Panc1 (cell line): ENCODE data around the gene CLIP1. TPM values are rescaled to one million over a fixed set of nuclear protein-coding genes. Genes with fewer than 3 reads are reported as not detected.

Experiments
- ATAC-seq: fragments of 200-7000 bp; cut with Tn5 transposase; 2 replicates; pipeline ENCODE4 v1.9.1; 2020; ENCODE audit warnings: mild to moderate bottlenecking, moderate library complexity
- BruUV-seq: library from RNA; stranded (reverse); fragments of 400-500 nt; replicated peaks from 2 replicates; lab custom pipeline; 2021; lab: Mats Ljungman, UMichigan
- CTCF ChIA-PET: fragments of 300-600 bp; sonication (Branson Sonifier 250); formaldehyde crosslinking; loops from one replicate; lab custom pipeline; 2022; ENCODE audit warnings: antibody characterized with exemption; lab: Charles Lee
- POLR2A ChIA-PET: fragments of 300-600 bp; sonication (Branson Sonifier 250); formaldehyde crosslinking; loops from one replicate; lab custom pipeline; 2022; ENCODE audit warnings: antibody characterized with exemption; lab: Charles Lee
- DNase-seq: peaks from one replicate; pipeline ENCODE4 v3.0.0-alpha.2; 2010; ENCODE audit warnings: low read depth, low spot score
- H3K27ac ChIP-seq: 2 replicates; pipeline ENCODE4 v1.5.1; 2011; ENCODE audit warnings: mild to moderate bottlenecking, low read length, inconsistent platforms
- H3K27me3 ChIP-seq: fragments of 200-500 bp; sonication (Bioruptor generic); 2 replicates; pipeline ENCODE4 v1.6.0; 2014; ENCODE audit warnings: low read length, inconsistent platforms; ENCODE audit not compliant: control insufficient read depth, insufficient read depth
- H3K36me3 ChIP-seq: fragments of 200-500 bp; sonication (Bioruptor generic); 2 replicates; pipeline ENCODE4 v1.5.1; 2014; ENCODE audit warnings: inconsistent platforms, mild to moderate bottlenecking, low read length, moderate library complexity; ENCODE audit not compliant: control insufficient read depth, insufficient read depth
- H3K4me1 ChIP-seq: 2 replicates; pipeline ENCODE4 v1.5.1; 2011; ENCODE audit warnings: inconsistent platforms, mild to moderate bottlenecking, low read length, moderate library complexity; ENCODE audit not compliant: control insufficient read depth, insufficient read depth
- H3K4me3 ChIP-seq, 2 experiments: 2 replicates each; pipeline ENCODE4 v1.5.1; 2011 to 2012; ENCODE audit warnings: low read depth in 2 of 2, low read length in 2 of 2, mild to moderate bottlenecking in 2 of 2, inconsistent platforms in 1 of 2, moderate library complexity in 1 of 2
- H3K9me3 ChIP-seq: fragments of 200-500 bp; sonication (Bioruptor generic); 2 replicates; pipeline ENCODE4 v1.5.1; 2014; ENCODE audit warnings: low read depth, mild to moderate bottlenecking, inconsistent platforms, low read length, moderate library complexity; ENCODE audit not compliant: control insufficient read depth, insufficient read depth
- POLR2AphosphoS5 ChIP-seq: IDR thresholded peaks from 2 replicates; pipeline ENCODE4 v1.6.1; 2012; ENCODE audit warnings: mild to moderate bottlenecking, low read depth, low read length, moderate library complexity
- SIN3A ChIP-seq: IDR thresholded peaks from 2 replicates; pipeline ENCODE4 v1.6.1; 2012; ENCODE audit warnings: low read depth, mild to moderate bottlenecking, low read length, moderate library complexity, borderline replicate concordance; ENCODE audit not compliant: insufficient read depth
- TCF7L2 ChIP-seq: IDR thresholded peaks from 2 replicates; pipeline ENCODE4 v1.6.1; 2011; ENCODE audit warnings: mild to moderate bottlenecking, low read depth, low read length, inconsistent platforms
- in situ Hi-C: cut with HindIII; loops from 2 replicates; pipeline ENCODE4 v1.10.0; 2016; ENCODE audit warnings: low sequenced_read_pairs, low pct_unique_long_range_greater_than_20kb
- intact Hi-C: fragments of 100-400 bp; cut with micrococcal nuclease; formaldehyde crosslinking; loops from one replicate; pipeline ENCODE4 v1.10.0; 2022; ENCODE audit not compliant: unreplicated experiment
- total RNA-seq: library from RNA; stranded (reverse); gene quantifications from one replicate; pipeline ENCODE4 v1.2.1, GENCODE V29; 2021; ENCODE audit not compliant: unreplicated experiment
- TF ChIP-seq, protein P1 (sequence below): fragments of 450-650 bp; IDR thresholded peaks from 2 replicates; pipeline ENCODE4 v1.5.1; 2017; ENCODE audit warnings: mild to moderate bottlenecking
- TF ChIP-seq, protein P2 (sequence below), 2 experiments: IDR thresholded peaks; 2 replicates each; pipeline ENCODE4 v1.6.1; 2011 to 2012; ENCODE audit warnings: low read depth in 2 of 2, control low read depth in 1 of 2, low read length in 1 of 2, mild to moderate bottlenecking in 1 of 2, moderate library complexity in 1 of 2; ENCODE audit not compliant: insufficient read depth in 1 of 2

Gene CLIP1
- total RNA-seq, 1 experiment from 2014 or later, result 117 TPM

DNA sequence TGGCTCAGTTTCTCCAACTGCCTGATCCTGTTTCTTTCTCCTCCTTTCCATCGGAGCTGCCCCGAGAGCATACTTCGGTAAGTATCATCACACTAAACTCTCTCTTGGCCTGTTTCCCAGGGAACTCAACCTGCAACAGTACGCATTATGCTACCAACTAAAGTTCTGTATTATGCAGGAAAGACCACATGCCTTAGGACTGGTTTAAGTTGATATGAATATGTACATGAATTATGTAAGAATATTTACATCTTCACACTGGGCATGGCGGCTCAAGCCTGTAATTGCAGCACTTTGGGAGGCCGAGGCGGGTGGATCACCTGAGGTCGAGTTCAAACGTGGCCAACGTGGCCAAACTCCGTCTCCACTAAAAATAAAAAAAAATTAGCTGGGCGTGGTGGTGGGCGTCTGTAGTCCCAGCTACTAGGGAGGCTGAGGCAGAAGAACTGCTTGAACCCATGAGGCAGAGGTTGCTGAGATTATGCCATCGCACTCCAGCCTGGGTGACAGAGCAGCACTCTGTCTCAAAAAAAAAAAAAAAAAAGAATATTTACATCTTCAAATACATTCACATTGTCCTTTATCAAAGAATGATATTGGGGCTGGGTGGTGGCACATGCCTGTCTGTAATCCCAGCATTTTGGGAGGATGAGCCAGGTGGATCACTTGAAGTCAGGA is 124.3 kb downstream of the CLIP1 start:
- H3K27me3 ChIP-seq, result no peaks in the 10 kb centered on the region
- ATAC-seq, result no peak
- no peak for DNase-seq
- no peak overlapping the region for H3K27ac ChIP-seq
- no TSS peak for BruUV-seq
- in situ Hi-C loops, result no loop called here
- no peaks in the 10 kb centered on the region for H3K9me3 ChIP-seq
- TF ChIP-seq POLR2AphosphoS5 (no peak), SIN3A (no peak), TCF7L2 (no peak)
- TF ChIP-seq, protein P1, sequence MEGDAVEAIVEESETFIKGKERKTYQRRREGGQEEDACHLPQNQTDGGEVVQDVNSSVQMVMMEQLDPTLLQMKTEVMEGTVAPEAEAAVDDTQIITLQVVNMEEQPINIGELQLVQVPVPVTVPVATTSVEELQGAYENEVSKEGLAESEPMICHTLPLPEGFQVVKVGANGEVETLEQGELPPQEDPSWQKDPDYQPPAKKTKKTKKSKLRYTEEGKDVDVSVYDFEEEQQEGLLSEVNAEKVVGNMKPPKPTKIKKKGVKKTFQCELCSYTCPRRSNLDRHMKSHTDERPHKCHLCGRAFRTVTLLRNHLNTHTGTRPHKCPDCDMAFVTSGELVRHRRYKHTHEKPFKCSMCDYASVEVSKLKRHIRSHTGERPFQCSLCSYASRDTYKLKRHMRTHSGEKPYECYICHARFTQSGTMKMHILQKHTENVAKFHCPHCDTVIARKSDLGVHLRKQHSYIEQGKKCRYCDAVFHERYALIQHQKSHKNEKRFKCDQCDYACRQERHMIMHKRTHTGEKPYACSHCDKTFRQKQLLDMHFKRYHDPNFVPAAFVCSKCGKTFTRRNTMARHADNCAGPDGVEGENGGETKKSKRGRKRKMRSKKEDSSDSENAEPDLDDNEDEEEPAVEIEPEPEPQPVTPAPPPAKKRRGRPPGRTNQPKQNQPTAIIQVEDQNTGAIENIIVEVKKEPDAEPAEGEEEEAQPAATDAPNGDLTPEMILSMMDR, result no peak
- TF ChIP-seq, protein P2, sequence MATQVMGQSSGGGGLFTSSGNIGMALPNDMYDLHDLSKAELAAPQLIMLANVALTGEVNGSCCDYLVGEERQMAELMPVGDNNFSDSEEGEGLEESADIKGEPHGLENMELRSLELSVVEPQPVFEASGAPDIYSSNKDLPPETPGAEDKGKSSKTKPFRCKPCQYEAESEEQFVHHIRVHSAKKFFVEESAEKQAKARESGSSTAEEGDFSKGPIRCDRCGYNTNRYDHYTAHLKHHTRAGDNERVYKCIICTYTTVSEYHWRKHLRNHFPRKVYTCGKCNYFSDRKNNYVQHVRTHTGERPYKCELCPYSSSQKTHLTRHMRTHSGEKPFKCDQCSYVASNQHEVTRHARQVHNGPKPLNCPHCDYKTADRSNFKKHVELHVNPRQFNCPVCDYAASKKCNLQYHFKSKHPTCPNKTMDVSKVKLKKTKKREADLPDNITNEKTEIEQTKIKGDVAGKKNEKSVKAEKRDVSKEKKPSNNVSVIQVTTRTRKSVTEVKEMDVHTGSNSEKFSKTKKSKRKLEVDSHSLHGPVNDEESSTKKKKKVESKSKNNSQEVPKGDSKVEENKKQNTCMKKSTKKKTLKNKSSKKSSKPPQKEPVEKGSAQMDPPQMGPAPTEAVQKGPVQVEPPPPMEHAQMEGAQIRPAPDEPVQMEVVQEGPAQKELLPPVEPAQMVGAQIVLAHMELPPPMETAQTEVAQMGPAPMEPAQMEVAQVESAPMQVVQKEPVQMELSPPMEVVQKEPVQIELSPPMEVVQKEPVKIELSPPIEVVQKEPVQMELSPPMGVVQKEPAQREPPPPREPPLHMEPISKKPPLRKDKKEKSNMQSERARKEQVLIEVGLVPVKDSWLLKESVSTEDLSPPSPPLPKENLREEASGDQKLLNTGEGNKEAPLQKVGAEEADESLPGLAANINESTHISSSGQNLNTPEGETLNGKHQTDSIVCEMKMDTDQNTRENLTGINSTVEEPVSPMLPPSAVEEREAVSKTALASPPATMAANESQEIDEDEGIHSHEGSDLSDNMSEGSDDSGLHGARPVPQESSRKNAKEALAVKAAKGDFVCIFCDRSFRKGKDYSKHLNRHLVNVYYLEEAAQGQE (IDR thresholded peaks at IDR 0.05; ENCODE audit: insufficient read depth in 1 of 2, low read depth in 2 of 2, low read length in 1 of 2), result no peak
- intact Hi-C loops, result no loop called here
- no peaks in the 10 kb centered on the region for H3K4me1 ChIP-seq
- ChIA-PET POLR2A (no interaction called here), CTCF (no interaction called here)
- no peak overlapping the region for H3K4me3 ChIP-seq
- H3K36me3 ChIP-seq, result no peaks in the 10 kb centered on the region

DNA sequence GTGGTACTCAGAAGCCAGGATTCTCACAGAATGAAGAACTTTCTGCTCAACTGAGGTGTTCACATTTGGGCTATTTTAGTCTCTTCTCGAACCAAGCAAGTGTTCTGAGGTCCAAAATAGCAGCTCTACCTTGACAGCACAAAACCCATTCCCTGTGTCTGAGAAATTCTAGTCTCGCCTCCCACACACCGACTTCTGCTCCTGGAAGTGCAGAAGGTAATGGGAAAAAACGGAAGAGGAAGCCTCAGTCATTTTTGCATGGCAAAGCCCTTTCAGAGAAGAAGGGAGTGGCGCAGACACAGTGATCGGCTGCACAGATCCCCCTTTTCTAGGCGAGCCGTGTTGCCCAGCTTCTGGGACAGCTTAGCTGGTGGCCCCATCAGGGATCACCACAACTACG is 125.0 kb downstream of the CLIP1 start:
- H3K4me3 ChIP-seq, result no peak overlapping the region
- ChIA-PET POLR2A (no interaction called here), CTCF (no interaction called here)
- no peak for ATAC-seq
- DNase-seq, result no peak
- H3K27me3 ChIP-seq, result no peaks in the 10 kb centered on the region
- no peak overlapping the region for H3K27ac ChIP-seq
- in situ Hi-C loops (no loop called here), intact Hi-C loops (no loop called here)
- no peaks in the 10 kb centered on the region for H3K36me3 ChIP-seq
- no peaks in the 10 kb centered on the region for H3K9me3 ChIP-seq
- no peaks in the 10 kb centered on the region for H3K4me1 ChIP-seq
- TF ChIP-seq SIN3A, result no peak
- TF ChIP-seq, protein P1, result no peak
- TF ChIP-seq POLR2AphosphoS5, result no peak
- TF ChIP-seq TCF7L2, result no peak
- BruUV-seq, result no TSS peak
